T1000 (cell line): ENCODE data around the gene COX19.

Experiments
- DNase-seq: peaks from one replicate; lab custom pipeline; 2025; ENCODE audit warnings: mixed read lengths; lab: John Stamatoyannopoulos, UW

The COX19 gene

GRCh38 chr7:978049-978346 lies 2.6 kb upstream of the COX19 start:
- no peak for DNase-seq

DNA sequence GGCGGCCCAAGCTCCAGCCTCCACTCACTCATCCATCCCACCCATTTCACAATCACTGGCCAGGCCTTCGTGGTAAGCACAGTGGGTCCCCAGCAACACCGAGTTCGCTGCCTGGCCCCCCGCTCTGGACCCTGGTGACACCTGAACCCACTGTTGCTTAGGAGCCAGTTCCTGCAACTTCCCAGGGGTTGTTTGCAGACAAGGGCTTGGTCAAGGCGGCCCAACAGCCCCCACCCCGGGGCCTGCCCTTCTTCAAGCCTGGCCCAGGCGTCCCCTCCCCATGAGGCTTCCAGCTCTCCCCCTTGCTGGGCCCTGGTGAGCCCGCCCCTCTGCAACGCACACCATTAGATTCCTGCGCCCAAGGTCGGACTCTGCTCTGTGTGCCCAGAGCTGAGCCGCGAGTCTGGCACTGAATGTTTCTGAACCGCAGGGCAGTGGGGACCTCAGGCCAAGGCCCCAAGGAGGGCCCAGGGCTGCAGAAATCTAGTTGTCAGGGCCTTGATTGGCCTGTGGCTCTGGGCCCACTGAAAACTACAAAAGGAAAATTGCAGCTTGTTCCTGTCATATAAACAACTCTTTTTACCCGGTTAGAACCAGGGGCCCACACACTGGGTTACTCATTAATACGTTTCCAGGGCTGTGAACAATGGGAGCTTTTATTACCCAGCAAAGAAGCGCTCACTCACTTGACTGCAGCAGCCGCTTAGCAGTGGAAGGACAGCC lies 2.1 kb upstream of the COX19 start:
- no peak for DNase-seq

DNA sequence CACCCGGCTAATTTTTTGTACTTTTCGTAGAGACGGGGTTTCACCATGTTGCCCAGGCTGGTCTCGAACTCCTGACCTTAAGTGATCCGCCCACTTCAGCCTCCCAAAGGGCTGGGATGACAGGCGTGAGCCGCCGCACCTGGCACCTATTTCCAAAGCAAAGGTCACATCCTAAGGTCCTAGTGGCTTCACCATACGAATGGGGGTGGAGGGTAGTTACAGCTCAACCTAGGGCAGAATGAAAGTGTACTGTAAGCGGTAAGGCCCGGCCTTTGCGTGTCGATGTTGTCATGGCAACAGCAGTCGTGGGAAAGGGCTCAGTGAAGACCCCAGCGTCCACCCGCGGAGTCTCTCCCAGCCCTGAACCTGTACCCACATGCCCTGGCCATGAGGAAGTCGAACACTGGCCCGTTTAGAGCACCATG lies 1.6 kb upstream of the COX19 start:
- DNase-seq: no peak

- DNase-seq: no peak
Measured at GRCh38 chr7:975702-976473, 539 bp upstream of the COX19 start.

DNA sequence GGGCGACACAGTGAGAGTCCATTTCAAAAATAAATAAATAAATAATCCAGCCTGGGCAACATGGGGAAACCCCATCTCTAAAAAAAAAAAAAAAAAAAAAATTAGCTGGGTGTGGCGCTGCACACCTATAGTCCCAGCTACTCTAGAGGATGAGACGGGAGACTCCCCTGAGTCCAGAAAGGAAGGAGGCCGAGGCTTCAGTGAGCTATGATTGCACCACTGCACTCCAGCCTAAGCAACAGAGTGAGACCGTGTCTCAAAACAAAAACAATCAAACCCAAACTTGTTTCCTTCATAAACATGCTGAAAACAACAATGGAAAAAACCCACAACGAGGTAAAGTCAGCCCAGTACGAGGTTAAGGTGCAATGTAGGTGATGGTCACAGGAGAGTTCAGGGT lies 1.2 kb downstream of the COX19 start:
- DNase-seq: no peak

GRCh38 chr7:973312-973711 lies 2.0 kb downstream of the COX19 start:
- DNase-seq: no peak

DNA sequence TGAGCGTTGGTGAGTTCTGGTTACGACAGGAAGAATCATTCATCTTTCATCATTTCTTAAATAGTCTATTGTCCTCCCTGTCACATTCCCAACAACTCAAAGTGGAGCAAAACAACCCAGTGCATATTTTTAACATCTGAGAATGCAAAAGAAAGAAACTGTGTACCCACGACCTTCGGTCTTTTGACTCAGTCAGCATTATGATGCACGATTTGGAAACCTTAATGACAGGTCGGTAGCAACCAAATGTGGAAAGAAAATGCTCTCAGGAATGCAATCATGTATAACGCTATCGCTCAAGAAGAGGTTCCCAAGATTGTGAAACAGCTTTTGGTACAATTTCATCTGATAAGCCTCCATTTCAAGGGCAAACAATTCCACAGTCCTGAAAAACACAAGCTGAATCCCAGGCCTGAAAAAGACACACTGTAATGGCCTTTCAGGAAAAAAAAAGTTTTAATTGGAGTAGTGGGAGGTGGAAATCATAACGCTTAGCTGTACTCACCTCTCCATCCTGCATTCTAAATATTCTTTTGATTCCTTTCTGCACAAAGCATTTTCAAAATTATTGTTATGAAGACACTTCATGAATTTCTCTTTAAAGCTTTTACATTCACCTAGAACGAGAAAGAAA lies 2.6 kb downstream of the COX19 start:
- DNase-seq: no peak

DNA sequence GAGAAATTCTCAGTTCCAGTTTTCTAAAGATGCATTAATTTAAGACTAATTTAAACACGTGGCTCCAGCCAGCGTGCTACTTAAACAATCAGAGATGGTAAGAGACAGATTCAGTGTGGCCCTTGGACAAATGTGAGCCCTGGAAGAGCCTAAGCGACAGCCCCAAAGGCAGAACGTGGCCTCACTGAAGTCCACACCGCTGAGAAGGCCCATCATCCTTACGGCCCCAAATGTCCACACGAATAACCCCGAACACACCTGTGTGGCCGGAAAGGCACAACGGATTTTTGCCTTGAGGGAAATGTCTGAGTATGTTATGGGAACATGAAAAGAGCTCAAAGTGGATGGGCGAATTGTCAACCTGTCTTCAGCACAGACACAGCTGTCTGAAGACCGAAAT lies 3.2 kb downstream of the COX19 start:
- no peak for DNase-seq

DNA sequence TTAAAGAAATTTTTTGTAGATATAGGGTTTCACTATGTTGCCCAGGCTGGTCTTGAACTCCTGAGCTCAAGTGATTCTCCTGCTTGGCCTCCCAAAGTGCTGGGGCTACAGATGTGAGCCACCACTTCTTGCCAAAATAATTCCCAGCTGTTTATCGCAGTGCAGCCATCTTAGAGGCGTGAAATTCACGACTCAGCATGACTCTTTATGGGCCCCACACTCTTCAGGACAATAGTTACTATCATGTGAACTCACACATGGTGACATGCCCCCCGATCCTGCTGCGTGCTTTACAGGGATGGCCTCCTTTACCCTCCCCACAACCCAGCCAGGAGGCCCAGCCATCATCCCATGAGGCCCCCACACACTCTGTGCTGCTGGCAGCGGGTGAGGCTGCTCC lies 4.6 kb downstream of the COX19 start:
- DNase-seq: no peak

DNA sequence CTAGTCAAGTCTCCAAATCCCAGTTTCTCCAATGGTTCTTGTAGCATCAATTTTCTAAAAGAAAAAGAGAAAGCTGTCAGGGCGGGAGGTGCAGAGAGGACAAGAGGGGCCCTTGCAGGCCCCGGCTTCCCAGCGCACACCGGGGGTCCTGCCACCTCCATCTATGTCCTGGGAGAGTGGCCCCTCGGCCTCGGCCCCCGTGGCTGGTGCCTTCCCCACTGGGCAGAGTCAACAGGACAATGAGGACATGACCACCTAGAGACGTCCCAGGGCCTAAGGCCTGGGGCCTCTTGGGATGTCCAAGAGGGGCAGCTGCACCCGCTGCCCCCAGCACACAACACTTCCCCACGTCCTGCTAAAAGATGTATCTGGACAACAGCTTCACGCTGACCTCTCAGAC lies 5.9 kb downstream of the COX19 start:
- no peak for DNase-seq

DNA sequence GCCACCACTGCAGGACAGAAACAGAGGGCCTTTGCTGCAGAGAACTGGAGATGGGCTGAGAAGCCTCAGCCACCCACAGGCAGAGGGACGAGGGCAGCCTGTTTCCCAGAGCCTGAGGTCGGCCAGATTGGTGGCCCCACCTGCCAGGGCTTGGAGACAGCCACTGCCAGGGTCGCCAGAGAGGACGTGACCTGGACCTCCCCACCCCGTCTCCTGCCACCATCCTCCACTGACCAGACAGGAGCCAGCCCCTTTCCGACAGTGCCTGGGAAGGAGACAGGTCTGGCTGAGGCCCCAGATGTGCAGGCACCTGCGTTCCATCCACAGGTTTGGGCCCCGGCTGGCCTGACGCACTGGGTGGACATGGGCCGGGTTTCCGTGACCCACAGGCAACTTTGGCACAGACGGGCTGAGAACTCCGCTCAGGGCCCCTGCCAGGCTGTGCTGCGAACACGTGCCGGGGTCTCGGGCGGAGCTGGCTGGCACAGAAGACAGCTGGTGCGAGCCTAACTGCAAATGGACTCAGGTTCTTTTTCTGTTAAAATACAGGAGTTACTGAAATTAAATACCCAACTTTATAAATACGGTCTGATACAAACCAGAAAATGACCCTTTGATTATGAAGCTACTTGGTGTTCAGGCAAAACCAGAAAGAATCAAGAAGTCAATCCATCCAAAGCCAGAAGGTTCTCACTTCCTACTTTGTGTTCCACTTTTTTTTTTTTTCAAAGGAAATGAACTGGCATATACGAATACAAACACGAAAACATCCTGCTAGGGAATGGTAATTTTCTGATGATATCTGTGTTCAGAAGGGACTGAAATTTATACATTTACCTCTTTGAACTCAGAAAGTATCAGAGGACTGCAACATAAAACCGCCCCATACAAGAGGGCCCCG lies 6.9 kb downstream of the COX19 start:
- DNase-seq: no peak

GRCh38 chr7:967361-968082 lies 7.8 kb downstream of the COX19 start:
- no peak for DNase-seq

GRCh38 chr7:966291-967069 lies 8.9 kb downstream of the COX19 start:
- no peak for DNase-seq

GRCh38 chr7:964401-965231 lies 10.7 kb downstream of the COX19 start:
- DNase-seq: no peak

GRCh38 chr7:963236-964078 lies 11.9 kb downstream of the COX19 start:
- no peak for DNase-seq

- no peak for DNase-seq
Measured at GRCh38 chr7:962401-963081, 12.8 kb downstream of the COX19 start.

- DNase-seq: no peak
Measured at GRCh38 chr7:961546-962400, 13.6 kb downstream of the COX19 start.
